AG20443 (cell line): ENCODE measurements around the gene MED16.
"Not testable (repeated sequence)": the region's sequence is repeated elsewhere in the genome, so short reads cannot be mapped to it uniquely, and the experiment has no call there.

Source experiments
- DNase-seq: peaks from one replicate; pipeline ENCODE4 v3.0.0; 2012; ENCODE audit warnings: low spot score, mixed read lengths

Gene MED16

GRCh38 chr19:827710-828321 is 65.2 kb downstream of the MED16 start, which contains the start of gene AZU1:
TSS of gene AZU1 (plus strand) at chr19:827837. CDS start at chr19:827847, 10 bp downstream.
- DNase-seq: peak; percentile 45

GRCh38 chr19:827314-827709 is 65.7 kb downstream of the MED16 start:
- no peak for DNase-seq

- no peak for DNase-seq
Measured at GRCh38 chr19:825897-826644, 66.9 kb downstream of the MED16 start.

- no peak for DNase-seq
Measured at GRCh38 chr19:824885-825284, 68.1 kb downstream of the MED16 start.

GRCh38 chr19:823565-824121 is 69.3 kb downstream of the MED16 start:
- DNase-seq: peak; percentile 70

- DNase-seq: no peak
Measured at GRCh38 chr19:821825-822503, 71.0 kb downstream of the MED16 start, which contains the start of gene PLPPR3. TSS of gene PLPPR3 (minus strand) at chr19:821955. CDS start at chr19:821559, 396 bp downstream.

- peak; percentile 53 for DNase-seq
Measured at GRCh38 chr19:821231-821824, 71.7 kb downstream of the MED16 start.

- DNase-seq: not testable (repeated sequence)
Measured at GRCh38 chr19:820212-820611, 72.8 kb downstream of the MED16 start.
